ENCODE data around the gene TRAPPC10.

- no peak for TF ChIP-seq CTCF (IDR thresholded peaks at IDR 0.05; ENCODE audit: low read depth, low read length, poor library complexity, severe bottlenecking)
- TF ChIP-seq EZH2phosphoT487 (IDR thresholded peaks at IDR 0.05; ENCODE audit: borderline replicate concordance, low read length) = no peak
These were observed 31.5 kb downstream of the TRAPPC10 start for GRCh38 chr21:44043613-44044012.
